Middle frontal gyrus (tissue), 1 donor: ENCODE data around the gene DBF4.

Experiments used
- DNase-seq: peaks from one replicate; pipeline ENCODE4 v3.0.0-alpha.2; 2015; ENCODE audit warnings: low spot score; ENCODE audit errors: extremely low spot score

DBF4 gene

GRCh38 chr7:87948371-87948770 is 72.1 kb downstream of the DBF4 start:
- no peak for DNase-seq
